Natural killer cell (primary cell): ENCODE results near the gene RGS9BP. TPM values are rescaled to one million over a fixed set of nuclear protein-coding genes. Genes with fewer than 3 reads are reported as not detected.
"Not testable (repeated sequence)": the region's sequence is repeated elsewhere in the genome, so short reads cannot be mapped to it uniquely, and the experiment has no call there.

Experiments
- ATAC-seq, 3 donors: fragments of 150-1000 bp in 2 of 3; fragments of 200-7000 bp in 1 of 3; cut with Tn5 transposase; 1 replicate in 1 of 3; 2 replicates in 2 of 3; pipeline ENCODE4 v1.10.0; 2021; ENCODE audit warnings: mild to moderate bottlenecking in 2 of 3, moderate library complexity in 2 of 3
- DNase-seq, 2 donors: peaks; one replicate each; pipeline versions ENCODE4 v3.0.0 to v3.0.0-alpha.2; 2013 to 2021; ENCODE audit warnings: mixed read lengths in 1 of 2
- H3K27ac ChIP-seq: one replicate; pipeline ENCODE4 v1.5.1; 2013; ENCODE audit warnings: mild to moderate bottlenecking, low read length
- H3K27me3 ChIP-seq: one replicate; pipeline ENCODE4 v1.6.1; 2013; ENCODE audit warnings: low read length; ENCODE audit not compliant: control insufficient read depth, insufficient read depth
- H3K36me3 ChIP-seq: one replicate; pipeline ENCODE4 v1.6.1; 2013; ENCODE audit warnings: low read length; ENCODE audit not compliant: control insufficient read depth, insufficient read depth
- H3K4me1 ChIP-seq: one replicate; pipeline ENCODE4 v1.6.1; 2013; ENCODE audit warnings: low read length; ENCODE audit not compliant: control insufficient read depth, insufficient read depth
- H3K4me3 ChIP-seq: one replicate; pipeline ENCODE4 v1.5.1; 2013; ENCODE audit warnings: low read length
- H3K9me3 ChIP-seq: one replicate; pipeline ENCODE4 v1.6.1; 2013; ENCODE audit warnings: low read length; ENCODE audit not compliant: control insufficient read depth, insufficient read depth
- H3K27ac Mint-ChIP-seq, 2 donors: one replicate each; pipeline ENCODE4 v1.8.0; 2022; ENCODE audit warnings: mild to moderate bottlenecking in 2 of 2, mixed read lengths in 2 of 2, moderate library complexity in 1 of 2
- H3K27me3 Mint-ChIP-seq, 2 donors: one replicate each; pipeline ENCODE4 v1.8.0; 2022; ENCODE audit warnings: low read depth in 2 of 2, mixed read lengths in 2 of 2
- H3K36me3 Mint-ChIP-seq: one replicate; pipeline ENCODE4 v1.8.0; 2022; ENCODE audit warnings: mixed read lengths
- H3K4me1 Mint-ChIP-seq, 2 donors: one replicate each; pipeline ENCODE4 v1.8.0; 2022; ENCODE audit warnings: mixed read lengths in 2 of 2
- H3K4me3 Mint-ChIP-seq: one replicate; pipeline ENCODE4 v1.8.0; 2022; ENCODE audit warnings: mild to moderate bottlenecking, moderate library complexity, mixed read lengths
- H3K9me3 Mint-ChIP-seq, 2 donors: one replicate each; pipeline ENCODE4 v1.8.0; 2022; ENCODE audit warnings: mixed read lengths in 2 of 2
- CTCF ChIP-seq: fragments of 200-600 bp; IDR thresholded peaks from one replicate; pipeline ENCODE4 v1.8.0; 2022; ENCODE audit warnings: antibody characterized with exemption
- WGBS: methylation state at CpG from one replicate; pipeline ENCODE4 v1.1.7; 2013; ENCODE audit warnings: missing lambda C conversion rate; ENCODE audit not compliant: insufficient coverage; 5-methylcytosine and 5-hydroxymethylcytosine counted together
- intact Hi-C: fragments of 100-400 bp; cut with micrococcal nuclease; formaldehyde crosslinking; loops from one replicate; pipeline ENCODE4 v1.14.2; 2022
- total RNA-seq, 4 donors: library from RNA; stranded (reverse); fragments of 120-200 nt in 1 of 4; gene quantifications; one replicate each; pipeline versions ENCODE4 v1.2.3 to v1.2.4, GENCODE V29; 2013 to 2022

RGS9BP gene
- total RNA-seq, 3 donors from 2014 or later (not counting 1 experiment from before 2014, with no cell fraction given): 0.12 to 0.41 (median 0.40) TPM

- no peaks in the 10 kb centered on the region for H3K27me3 Mint-ChIP-seq
- Histone ChIP-seq H3K4me3 (peak overlapping the region; percentile 55), H3K27ac (peak overlapping the region; percentile 57), H3K9me3 (peaks cover 5% of the 10 kb centered on the region), H3K36me3 (no peaks in the 10 kb centered on the region), H3K27me3 (no peaks in the 10 kb centered on the region), H3K4me1 (peaks cover 55% of the 10 kb centered on the region)
- WGBS: under 1% methylated on average over 93 of the region's 93 CpGs
- peaks cover 0 to 3% of the 10 kb centered on the region in 2 donors for H3K9me3 Mint-ChIP-seq
- no peak for TF ChIP-seq CTCF
- no peaks in the 10 kb centered on the region for H3K36me3 Mint-ChIP-seq
- H3K27ac Mint-ChIP-seq: peak overlapping the region; percentile 88 to 90
- ATAC-seq (peak; percentile 54 to 81 (median 70)), DNase-seq (peak; percentile 49 to 74)
- H3K4me3 Mint-ChIP-seq: peak overlapping the region; percentile 94
- intact Hi-C loops: loop anchor here (2.0 kb wide), 2 partner anchors 17 to 55 kb away; partner anchors contain the start of genes ANKRD27 and RGS9BP
- peaks cover 50 to 51% of the 10 kb centered on the region in 2 donors for H3K4me1 Mint-ChIP-seq
Observed at GRCh38 chr19:32691952-32692726, 16.5 kb downstream of the RGS9BP start.

DNA sequence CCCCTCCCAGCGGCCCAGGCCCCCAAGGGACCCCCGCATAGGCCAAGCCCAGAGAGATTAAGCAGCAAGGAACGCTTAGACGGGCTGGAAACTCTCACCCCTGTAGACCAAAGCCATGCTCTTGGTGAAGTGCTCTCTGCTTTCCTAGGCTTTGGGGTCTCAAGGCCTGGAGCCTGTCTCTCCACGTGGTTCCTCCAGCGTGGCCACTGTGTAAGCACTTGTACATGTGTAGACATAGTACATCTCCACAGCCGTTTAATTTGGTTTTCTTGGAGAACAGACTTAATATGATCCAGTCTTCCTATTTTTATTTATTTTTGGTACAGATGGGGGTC lies 17.0 kb downstream of the RGS9BP start:
- no peak for TF ChIP-seq CTCF
- H3K27me3 Mint-ChIP-seq: no peaks in the 10 kb centered on the region
- peaks cover 56 to 57% of the 10 kb centered on the region in 2 donors for H3K4me1 Mint-ChIP-seq
- no peaks in the 10 kb centered on the region for H3K36me3 ChIP-seq
- ATAC-seq (peak in 2 of 3 donors; percentile 5 to 33), DNase-seq (no peak)
- H3K27ac ChIP-seq: peak overlapping the region; percentile 49
- H3K36me3 Mint-ChIP-seq: no peaks in the 10 kb centered on the region
- H3K4me3 ChIP-seq: peak overlapping the region; percentile 55
- peak overlapping the region; percentile 88 to 90 for H3K27ac Mint-ChIP-seq
- 12% methylated on average over 7 of the region's 7 CpGs for WGBS
- intact Hi-C loops: loop anchor here (2.0 kb wide), 1 partner anchor 18 kb away; the partner anchor contains the start of genes ANKRD27 and RGS9BP
- H3K4me1 ChIP-seq: peaks cover 55% of the 10 kb centered on the region
- H3K4me3 Mint-ChIP-seq: peak overlapping the region; percentile 94
- H3K9me3 ChIP-seq: peaks cover 5% of the 10 kb centered on the region
- H3K9me3 Mint-ChIP-seq: peaks cover 0 to 3% of the 10 kb centered on the region in 2 donors
- H3K27me3 ChIP-seq: no peaks in the 10 kb centered on the region

GRCh38 chr19:32693151-32694108 lies 17.8 kb downstream of the RGS9BP start:
- not testable (repeated sequence) for H3K9me3 Mint-ChIP-seq, H3K9me3 ChIP-seq, H3K27me3 ChIP-seq, H3K27me3 Mint-ChIP-seq, H3K36me3 Mint-ChIP-seq, H3K36me3 ChIP-seq
- Mint-ChIP-seq H3K4me3 (peak overlapping the region; percentile 94), H3K27ac (peak overlapping the region; percentile 88 to 90), H3K4me1 (peaks cover 61 to 64% of the 10 kb centered on the region in 2 donors)
- Histone ChIP-seq H3K27ac (peak overlapping the region; percentile 49), H3K4me3 (peak overlapping the region; percentile 55), H3K4me1 (peaks cover 55% of the 10 kb centered on the region)
- 49% methylated on average over 20 of the region's 20 CpGs for WGBS
- ATAC-seq (peak in 1 of 3 donors; percentile 8), DNase-seq (peak; percentile 28 to 57)
- intact Hi-C loops: loop anchor here (2.0 kb wide), 1 partner anchor 19 kb away; the partner anchor contains the start of genes ANKRD27 and RGS9BP

DNA sequence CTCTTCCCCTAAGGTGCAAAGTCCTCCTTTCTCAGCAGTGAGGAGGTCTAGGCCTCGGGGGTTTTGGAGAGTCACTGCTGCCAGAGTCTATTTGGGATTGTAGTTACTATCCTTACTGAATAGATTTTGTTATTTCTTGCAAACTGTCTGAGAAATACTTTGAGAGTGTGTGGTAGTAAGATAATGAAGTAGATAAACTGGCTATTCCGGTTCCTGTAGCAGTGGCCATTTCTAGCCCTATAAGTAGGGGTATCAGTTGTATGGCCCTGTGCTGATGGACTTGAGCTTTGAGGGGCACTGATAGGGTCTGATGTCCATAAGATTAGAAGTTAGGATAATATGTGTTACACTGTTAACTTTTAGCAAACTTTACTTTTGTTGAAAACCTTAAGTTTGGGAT lies 18.7 kb downstream of the RGS9BP start:
- H3K4me3 ChIP-seq, H3K27me3 ChIP-seq, intact Hi-C loops, H3K36me3 Mint-ChIP-seq, ATAC-seq, H3K36me3 ChIP-seq, H3K9me3 Mint-ChIP-seq, H3K27ac ChIP-seq, H3K27me3 Mint-ChIP-seq, DNase-seq, H3K9me3 ChIP-seq: not testable (repeated sequence)
- peak overlapping the region; percentile 88 to 90 for H3K27ac Mint-ChIP-seq
- H3K4me1 Mint-ChIP-seq: peaks cover 70 to 73% of the 10 kb centered on the region in 2 donors
- peaks cover 55% of the 10 kb centered on the region for H3K4me1 ChIP-seq
- WGBS: 85% methylated on average over 2 of the region's 2 CpGs
- peak overlapping the region; percentile 94 for H3K4me3 Mint-ChIP-seq

- Mint-ChIP-seq H3K4me3 (peak overlapping the region; percentile 94), H3K4me1 (peaks cover 71 to 74% of the 10 kb centered on the region in 2 donors), H3K27ac (peak overlapping the region; percentile 88 to 90)
- DNase-seq, intact Hi-C loops, H3K27me3 Mint-ChIP-seq, H3K27ac ChIP-seq, ATAC-seq, H3K9me3 Mint-ChIP-seq, H3K4me3 ChIP-seq, H3K36me3 ChIP-seq, H3K9me3 ChIP-seq, H3K36me3 Mint-ChIP-seq, H3K27me3 ChIP-seq: not testable (repeated sequence)
- 91% methylated on average over 2 of the region's 2 CpGs for WGBS
- H3K4me1 ChIP-seq: peaks cover 52% of the 10 kb centered on the region
Observed at GRCh38 chr19:32694851-32695250, 19.2 kb downstream of the RGS9BP start.

DNA sequence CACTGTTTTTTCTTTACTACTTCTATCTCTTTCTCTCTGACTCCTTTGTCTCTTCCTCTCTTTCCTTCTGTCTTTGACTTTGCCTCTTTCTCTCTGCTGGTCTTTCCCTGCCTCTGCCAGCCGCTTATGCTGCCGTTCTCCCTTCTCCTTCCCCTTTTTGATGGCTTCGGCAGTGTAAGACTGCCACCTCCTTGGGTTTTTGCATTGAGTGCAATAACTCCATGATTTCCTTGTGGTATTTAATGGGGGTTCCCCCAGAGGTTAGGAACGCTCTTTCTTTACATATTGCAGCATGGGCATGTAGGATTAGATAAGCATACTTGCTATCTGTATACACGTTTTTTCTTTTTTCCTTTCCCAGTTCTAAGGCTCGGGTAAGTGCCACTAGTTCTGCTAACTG lies 19.9 kb downstream of the RGS9BP start:
- H3K27me3 ChIP-seq, H3K36me3 ChIP-seq, H3K9me3 Mint-ChIP-seq, H3K4me3 ChIP-seq, ATAC-seq, DNase-seq, H3K9me3 ChIP-seq, H3K36me3 Mint-ChIP-seq, H3K27me3 Mint-ChIP-seq, H3K27ac ChIP-seq, intact Hi-C loops: not testable (repeated sequence)
- 54% methylated on average over 4 of the region's 6 CpGs for WGBS
- peaks cover 48% of the 10 kb centered on the region for H3K4me1 ChIP-seq
- H3K27ac Mint-ChIP-seq: peak overlapping the region; percentile 4 to 88
- peak overlapping the region; percentile 7 for H3K4me3 Mint-ChIP-seq
- peaks cover 71 to 74% of the 10 kb centered on the region in 2 donors for H3K4me1 Mint-ChIP-seq
